DMS 273 treated with DMSO at 0.1 percent for 48 hours (cell line): ENCODE measurements around the gene MICAL2.

Experiments used
- DNase-seq: peaks from one replicate; lab custom pipeline; 2025; lab: John Stamatoyannopoulos, UW

The MICAL2 gene

GRCh38 chr11:12117200-12117599 is 6.8 kb downstream of the MICAL2 start:
- no peak for DNase-seq

DNA sequence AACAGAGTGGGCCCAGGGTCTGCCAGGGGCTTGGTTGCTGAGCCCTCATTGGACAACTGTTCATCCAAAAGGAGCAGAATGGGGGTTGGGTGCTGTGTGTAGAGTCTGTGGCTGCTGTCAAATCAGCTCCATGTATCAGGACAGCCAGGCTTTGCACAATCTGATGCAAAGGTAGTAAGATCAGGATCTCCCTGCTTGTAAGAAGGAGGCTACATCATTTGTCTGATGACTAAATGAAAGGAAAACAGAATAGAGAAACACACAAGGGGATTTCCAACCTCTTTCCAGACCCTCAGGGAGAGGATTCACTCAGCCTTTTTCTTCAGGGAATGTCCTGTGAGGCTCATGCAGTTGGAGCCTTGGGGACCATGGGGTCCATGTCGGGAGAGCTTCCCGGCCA is 7.2 kb downstream of the MICAL2 start:
- no peak for DNase-seq

- no peak for DNase-seq
Measured at GRCh38 chr11:12118949-12119348, 8.6 kb downstream of the MICAL2 start.

GRCh38 chr11:12119502-12119901 is 9.1 kb downstream of the MICAL2 start:
- DNase-seq: no peak

GRCh38 chr11:12120031-12121008 is 9.9 kb downstream of the MICAL2 start:
- DNase-seq: no peak

GRCh38 chr11:12121011-12121410 is 10.6 kb downstream of the MICAL2 start:
- no peak for DNase-seq

DNA sequence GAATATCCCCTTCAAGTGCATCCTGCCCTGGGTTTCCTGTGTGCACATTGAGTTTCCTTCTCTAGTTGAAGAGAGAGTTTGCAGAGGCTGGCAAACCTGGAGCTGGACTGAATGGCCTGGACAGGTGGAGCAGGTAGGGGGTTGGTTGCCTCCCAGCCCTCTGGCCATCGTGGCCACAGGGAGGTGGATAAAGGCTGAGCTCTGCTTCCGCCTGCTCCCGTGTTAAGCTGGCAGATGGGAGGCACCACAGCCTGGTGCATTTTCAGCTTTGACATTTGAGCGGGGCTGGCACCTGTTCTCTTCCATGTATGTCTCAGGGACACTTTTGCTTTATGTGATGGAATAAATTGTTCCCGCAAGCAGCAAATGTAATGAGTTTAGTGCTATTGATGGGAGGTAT is 11.1 kb downstream of the MICAL2 start:
- no peak for DNase-seq

DNA sequence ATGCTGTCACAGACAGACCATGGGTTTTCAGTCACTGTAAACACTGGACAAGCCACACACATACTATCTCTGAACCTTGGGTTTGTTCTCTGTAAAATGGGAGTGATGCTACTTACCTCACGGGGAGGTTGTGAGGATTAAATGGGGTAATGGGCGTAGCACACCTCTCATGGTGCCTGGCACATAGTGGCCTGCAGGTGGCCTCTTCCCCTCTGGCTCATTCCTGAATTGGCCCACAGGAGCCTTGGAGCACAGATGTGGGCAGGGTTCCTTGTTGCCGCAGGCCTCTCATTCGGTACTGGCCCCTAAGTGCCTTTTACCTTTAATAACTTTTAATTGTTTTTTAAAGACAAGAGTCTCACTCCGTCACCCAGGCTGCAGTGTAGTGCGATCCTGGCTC is 11.7 kb downstream of the MICAL2 start:
- DNase-seq: no peak

- no peak for DNase-seq
Measured at GRCh38 chr11:12123273-12123672, 12.9 kb downstream of the MICAL2 start.

- no peak for DNase-seq
Measured at GRCh38 chr11:12123799-12124198, 13.4 kb downstream of the MICAL2 start.

DNA sequence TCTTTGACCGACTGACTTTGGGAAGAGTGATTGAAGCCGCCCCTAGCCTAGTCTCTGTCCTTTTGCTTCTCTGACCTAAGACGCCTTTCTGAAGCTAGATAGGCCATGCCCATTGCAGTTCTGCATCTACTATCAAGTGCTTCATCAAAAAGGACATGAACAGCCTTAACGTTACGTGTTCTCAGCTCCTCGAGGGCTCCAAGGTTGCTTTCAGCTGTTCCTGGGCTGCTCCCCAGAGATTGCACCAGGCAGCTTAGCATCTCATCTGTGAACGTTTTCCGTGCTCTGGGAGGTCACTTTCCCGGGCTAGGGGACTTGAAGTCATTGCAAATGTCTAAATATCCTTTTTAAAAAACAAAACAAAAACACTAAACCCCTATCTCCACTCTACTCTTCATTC is 13.9 kb downstream of the MICAL2 start:
- no peak for DNase-seq

GRCh38 chr11:12125609-12126149 is 15.3 kb downstream of the MICAL2 start:
- no peak for DNase-seq

GRCh38 chr11:12126344-12127019 is 16.1 kb downstream of the MICAL2 start:
- no peak for DNase-seq

DNA sequence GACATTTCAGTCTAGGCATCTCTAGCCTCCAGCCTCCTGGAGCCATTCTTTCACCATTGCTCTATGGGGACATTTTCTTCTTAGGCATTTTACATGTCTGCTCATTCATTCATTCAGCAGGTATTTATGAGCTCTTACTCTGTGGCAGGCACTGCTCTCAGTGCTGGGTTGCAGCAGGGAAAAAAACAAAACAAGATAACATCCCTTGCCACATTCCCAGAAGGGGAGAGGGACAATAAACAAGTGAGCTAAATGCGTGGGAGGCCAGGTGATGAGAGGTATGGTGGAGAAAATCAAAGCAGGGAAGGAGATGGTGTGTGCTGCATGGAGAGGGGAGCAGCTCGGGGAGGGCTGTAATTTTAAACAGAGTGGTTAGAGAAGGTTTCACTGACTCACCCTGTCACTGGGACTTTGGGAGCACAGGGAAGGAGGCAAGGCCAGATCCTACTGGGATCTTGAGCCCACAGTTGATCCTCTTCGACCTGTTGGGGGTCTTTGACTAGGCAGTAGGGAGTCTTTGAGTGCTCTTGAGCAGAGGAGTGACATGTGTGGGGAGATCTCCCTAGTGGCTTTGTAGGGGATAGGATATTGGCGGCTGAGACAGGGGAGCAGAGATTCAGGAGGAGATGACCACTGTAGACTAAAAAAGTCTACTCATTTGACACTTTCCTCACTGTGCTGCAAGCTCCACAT is 17.0 kb downstream of the MICAL2 start:
- DNase-seq: no peak

DNA sequence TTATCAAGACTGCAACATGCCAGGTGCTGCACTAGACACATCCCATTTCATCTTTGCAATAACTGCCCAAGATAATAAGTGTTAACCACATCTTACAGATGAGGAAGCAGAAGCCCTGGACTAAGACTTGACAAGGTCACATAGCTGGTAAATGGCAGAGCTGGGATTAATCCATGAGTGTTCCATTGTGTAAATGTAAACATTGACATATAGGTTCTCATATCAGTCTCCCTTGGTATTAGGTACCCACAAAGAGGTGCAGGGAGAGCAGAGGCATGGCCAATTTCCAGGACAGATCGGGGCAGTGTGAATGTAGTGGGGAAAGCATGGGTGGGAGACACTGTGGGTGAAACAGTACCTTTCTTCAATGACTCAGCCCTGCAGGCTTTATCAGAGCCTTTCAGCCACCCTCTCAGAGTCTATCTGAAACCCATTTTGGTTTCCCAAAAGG is 17.9 kb downstream of the MICAL2 start:
- no peak for DNase-seq

DNA sequence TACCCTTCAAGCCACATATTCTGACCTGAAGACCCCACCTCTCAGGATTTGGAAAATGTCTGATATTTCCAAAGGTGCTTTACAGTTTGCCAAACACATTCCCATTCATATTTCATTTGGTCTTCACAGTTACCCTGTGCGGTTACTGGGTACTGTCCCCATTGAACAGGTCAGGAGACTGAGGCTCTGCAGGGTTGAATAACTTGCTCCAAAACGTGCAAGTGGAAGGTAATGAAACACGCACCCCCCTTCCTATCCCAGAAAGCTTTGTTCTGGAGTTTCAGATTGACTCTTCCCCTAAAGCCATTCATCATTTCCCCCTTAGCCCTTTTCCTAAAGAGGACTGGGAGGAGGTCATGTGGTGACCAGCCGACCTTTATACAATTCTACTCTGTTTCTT is 18.8 kb downstream of the MICAL2 start:
- no peak for DNase-seq

GRCh38 chr11:12130180-12130980 is 20.0 kb downstream of the MICAL2 start:
- no peak for DNase-seq

- no peak for DNase-seq
Measured at GRCh38 chr11:12131943-12132789, 21.8 kb downstream of the MICAL2 start.

DNA sequence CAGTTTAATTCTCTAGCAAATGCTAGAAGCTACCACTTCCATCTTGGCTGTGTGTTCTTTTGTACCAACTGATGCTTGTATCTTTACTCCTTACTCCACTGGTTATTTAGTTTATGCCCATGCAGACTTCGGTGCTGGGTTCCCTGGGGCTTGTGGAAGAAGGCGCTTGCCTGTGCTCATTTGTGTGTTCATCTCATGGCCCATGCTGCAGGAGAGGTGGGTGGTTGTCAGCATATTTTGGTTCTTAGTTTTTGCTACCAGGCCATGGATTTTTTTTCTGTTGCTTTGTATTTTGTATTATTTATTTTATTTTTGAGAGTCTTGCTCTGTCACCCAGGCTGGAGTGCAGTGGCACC is 22.4 kb downstream of the MICAL2 start:
- no peak for DNase-seq

- DNase-seq: no peak
Measured at GRCh38 chr11:12133547-12134235, 23.3 kb downstream of the MICAL2 start.
